COLO668 (cell line): ENCODE results near the gene CLMN.
"Not testable (repeated sequence)": the region's sequence is repeated elsewhere in the genome, so short reads cannot be mapped to it uniquely, and the experiment has no call there.

Experiments
- DNase-seq: peaks from one replicate; lab custom pipeline; 2025; ENCODE audit not compliant: unreplicated experiment; lab: John Stamatoyannopoulos, UW

CLMN gene

DNA sequence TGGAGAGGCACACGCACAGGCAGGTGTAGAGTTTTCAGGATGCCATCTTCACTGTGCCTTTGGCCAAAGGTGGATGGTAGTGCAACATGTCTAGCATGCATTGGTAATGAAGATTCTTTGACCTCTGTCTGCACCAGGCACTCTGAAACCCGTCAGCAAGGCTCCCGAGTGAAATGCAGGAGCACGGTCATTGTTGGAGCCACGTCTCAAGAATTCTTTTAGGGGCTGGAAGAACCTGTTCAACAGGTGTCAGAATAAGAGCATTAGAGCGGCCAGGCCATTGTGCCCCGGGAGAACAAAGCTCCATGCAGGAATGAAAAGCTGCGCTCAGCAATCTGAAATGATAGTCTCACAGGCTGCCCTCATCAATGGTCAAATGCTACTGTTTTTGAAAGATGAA, 122.2 kb downstream of the CLMN start:
- no peak for DNase-seq

- no peak for DNase-seq
Observed at GRCh38 chr14:95196826-95197545, 122.7 kb downstream of the CLMN start.

GRCh38 chr14:95196268-95196667, 123.4 kb downstream of the CLMN start:
- DNase-seq: no peak

DNA sequence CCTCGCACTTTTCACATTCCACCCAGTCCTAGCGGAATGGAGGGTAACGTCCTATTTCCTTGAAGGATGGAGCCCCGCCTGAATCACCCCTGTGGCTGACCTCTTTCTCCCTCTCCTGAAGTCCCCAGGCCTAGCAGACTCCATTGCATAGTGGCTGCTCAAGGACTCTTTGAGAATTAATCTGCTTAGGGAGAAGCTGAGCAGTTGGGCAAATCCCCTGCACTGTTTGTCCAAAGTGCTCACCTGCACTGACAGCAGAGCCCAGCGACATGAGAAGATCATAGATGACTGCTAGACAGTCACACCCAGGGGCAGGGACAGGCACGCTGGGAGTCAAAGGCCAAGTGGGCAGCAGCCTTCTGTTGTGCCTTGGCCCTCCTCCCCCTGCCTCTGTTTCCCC, 124.7 kb downstream of the CLMN start:
- no peak for DNase-seq

- no peak for DNase-seq
Observed at GRCh38 chr14:95193081-95193480, 126.6 kb downstream of the CLMN start.

GRCh38 chr14:95192311-95192710, 127.4 kb downstream of the CLMN start:
- no peak for DNase-seq

DNA sequence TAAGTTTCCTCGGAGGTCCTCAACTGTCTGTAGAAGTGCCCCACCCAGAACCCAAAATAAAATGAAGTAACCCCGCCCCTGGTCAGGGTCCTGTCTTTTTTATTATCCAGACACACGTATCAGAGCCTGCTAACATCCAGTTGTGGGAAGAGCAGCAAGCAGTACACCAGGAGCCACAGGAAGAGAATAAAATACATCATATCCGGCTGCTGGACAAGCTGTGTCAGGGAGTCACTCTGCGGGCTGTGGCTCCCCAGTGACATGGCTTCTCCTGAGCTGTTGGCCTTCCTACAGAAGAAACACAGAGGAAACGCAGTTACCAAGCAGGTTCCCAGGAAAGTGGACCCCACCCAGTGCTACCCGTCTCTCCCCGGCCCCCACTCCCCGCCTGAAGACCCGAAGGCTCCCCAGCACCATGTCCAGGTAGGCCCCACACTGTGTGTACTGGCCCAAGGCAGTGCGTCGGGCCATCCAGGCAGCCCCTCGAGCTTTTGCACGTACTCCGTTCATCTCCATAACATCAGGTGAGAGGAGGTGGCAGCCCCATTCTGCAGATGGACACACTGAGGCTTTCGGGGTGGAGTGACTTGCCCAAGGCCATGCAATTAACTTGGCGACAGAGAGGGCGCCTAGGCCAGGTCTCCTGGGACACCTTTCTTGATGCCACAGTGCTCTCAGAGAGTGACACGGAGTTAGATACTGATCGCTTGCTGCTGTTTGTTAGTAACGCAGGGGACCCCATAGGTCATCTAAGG, 128.1 kb downstream of the CLMN start:
- no peak for DNase-seq

DNA sequence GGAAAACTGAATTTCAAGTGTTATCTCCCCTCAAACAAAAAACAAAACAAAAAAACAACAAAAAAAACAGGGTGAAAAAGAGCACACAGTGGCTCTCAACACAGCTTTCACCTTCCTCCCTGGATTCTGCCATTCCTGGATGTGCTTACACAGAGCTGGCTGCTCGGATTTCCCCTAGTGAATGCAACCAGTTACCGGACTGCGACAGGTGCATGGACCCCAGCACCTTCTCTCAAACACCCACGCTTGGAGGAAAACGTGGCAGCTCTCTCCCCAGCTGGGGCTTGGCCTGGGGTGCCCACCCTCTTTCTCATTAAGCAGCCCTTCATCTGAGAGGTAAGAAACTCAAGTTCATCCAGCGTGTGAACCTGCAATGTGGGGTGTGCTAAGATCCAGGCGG, 128.9 kb downstream of the CLMN start:
- no peak for DNase-seq

DNA sequence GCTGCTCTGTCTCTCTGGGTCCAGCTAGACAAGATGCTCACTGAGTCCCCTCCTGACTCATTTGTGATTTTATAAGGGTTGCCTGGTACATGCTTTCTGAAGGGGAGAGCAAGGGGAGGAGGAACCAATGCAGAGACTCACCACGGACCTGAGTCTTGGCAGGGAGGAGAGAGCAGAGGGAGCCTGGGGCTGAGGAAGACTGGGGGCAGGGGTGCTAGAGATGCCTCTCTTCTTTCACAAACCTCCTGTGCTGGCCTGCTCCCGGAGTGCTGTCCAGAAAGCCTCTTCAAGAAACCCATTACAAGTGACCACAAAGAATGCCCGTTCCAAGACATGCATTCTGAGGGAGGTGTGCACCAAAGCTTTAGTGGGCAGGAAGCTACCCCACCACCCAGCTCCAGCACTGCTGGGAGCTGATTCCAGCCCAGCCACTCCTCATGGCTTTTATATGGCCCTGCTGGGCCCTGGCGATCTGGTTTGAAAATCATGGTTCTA, 129.3 kb downstream of the CLMN start:
- DNase-seq: no peak

DNA sequence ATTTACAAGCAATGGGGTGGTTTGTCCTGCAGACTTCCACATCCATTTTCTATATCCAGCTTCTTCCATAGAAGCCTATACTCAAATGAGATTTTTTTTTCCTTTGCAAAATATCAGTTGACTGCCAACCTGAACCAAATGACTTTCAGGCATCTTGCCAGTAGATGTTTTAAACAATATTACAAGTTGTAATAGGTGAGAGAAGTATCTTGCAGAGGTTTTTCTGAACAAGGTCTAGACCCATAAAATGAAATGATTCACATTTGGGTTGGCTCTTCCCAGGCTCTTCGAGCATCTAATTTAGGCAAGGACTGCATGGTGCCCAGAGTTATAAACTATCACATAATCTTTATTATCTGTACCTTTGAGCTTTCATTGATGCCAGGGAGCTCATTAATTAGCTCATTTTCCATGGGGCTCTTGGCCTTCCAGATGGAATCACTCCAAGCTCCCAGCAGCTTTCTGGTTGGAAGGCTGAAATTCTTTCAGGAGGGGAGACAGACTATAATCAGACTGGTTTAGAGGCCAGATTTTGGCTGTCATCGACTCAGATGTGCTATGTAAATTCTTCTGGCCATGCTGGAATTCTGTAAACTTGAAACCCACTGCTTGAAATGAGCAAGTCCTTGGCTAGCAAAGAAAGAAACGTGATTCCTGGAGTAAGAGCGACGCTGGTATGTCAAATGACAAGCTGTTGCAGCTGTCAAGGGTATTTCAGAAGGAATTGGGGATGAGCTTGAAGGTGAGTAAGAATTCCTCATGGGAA, 130.2 kb downstream of the CLMN start:
- no peak for DNase-seq

GRCh38 chr14:95188380-95188779, 131.3 kb downstream of the CLMN start:
- DNase-seq: no peak

DNA sequence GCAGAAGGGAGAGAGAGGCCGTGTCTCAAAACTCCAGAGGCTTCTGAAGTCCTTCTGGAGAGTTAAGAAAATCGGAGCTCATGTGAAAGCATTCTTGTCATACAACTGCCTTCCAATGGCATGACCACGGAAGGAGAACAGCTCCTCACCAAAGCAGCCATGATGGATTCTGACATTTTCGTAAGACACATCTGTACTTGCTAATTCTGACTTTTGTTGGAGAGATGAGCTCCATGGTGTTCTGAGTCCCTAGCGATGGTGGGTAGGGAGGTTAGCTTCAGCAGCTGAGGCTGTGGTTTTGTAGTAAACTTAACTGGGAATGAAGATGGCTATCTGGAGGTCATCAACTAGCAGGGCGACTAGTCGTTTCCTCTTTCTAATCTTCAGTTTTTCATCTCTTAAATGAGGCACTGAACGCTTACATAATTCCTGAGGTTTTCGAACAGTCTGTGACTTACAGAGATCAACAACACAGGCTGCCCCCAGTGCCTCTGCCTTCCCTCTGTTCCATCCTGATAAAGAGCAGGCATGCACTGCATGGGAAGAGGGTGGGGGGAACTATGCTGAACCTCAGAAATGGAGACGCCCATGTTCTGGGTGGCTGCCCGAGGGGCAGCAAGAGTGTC, 133.8 kb downstream of the CLMN start:
- no peak for DNase-seq

DNA sequence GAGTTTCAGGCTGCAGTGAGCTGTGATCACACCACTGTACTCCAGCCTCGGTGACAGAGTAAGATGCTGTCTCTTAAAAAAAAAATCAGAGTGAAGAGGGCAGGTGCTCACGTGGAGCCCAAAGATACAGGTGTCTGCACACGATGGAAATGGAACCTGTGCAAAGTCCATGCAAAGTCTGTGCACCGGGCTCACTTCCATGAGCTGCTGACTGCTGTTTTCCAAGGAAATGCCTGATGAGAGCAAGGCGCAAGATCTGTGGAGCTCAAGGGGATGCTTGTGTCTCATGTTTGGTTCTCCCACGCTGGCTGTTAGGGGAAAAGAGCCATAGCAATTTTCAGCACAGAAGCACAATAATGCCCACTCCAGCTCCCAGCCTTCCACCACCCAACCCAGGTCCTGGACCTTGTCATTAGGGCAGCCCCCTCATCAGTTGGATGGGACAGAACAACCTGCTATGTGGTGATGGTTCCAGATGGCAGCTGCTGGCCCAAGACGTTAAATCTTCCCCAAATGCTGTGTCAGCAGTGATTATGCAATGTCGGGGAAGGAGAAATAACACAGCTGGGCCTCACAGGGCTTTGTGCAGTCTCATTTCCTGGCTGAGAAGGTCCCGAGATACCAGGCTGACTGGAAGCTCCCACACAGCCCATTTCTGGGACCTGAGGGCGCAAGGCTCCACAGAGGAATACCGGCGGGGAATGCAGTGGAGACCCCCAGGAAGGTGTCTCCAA, 134.5 kb downstream of the CLMN start:
- DNase-seq: no peak

DNA sequence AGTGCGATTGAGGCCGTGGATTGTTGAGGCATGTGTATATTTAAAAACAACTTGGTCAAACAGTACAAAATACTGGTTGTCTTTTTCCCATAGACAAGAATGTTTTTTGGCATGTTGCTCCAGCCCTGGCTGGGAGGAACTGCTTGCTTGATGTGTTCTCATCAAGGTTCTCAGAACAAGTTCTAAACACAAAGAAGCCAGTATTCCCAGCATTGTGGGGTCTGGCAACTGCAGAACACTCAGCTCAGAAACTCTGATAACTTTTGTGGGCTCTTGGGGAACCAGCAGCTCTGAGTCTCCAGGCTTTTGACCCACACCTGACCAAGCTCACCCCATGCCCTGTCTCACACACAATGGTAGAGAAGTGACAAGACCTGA, 135.3 kb downstream of the CLMN start:
- no peak for DNase-seq

DNA sequence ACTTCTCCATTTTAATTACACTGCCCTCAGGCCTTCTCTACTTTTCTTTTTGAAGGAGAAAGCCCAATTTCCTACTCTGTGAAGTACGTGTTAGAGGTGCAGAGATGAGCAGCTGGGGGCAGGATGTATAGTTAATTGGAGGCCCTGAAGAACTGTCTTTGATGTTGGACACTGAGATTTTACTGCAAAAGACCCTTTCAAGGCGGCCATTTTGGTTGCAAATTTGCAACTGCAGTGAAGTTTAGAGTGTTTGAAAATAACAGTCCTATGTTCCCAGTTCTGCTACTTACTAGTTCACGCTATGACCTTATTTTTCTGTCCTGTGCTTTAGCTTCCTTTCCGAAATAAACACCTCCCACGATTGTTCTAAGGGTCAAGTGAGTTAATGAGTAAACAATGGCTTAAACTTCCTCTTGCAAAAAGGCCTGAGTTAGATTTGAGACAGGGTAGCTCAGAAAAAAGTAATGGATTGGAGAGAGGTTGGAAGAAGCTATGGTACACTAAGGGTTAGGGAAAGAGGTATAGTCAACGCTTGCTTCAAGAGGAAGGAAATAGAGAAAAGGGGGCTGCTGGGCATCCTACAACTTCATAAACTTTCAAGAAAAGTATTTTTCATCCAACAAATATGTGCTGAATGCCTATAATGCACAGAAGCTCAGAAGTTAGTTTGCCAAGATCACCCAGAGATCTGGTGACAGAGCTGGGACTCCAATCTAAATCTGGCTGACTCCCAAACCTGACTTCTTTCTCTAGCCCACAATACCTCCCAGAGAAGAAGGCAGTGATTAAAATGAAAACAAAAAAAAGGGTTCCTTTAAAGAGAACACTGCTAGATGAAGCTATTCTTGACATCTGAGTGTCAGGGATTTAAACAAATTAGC, 135.9 kb downstream of the CLMN start:
- no peak for DNase-seq

GRCh38 chr14:95183082-95183481, 136.6 kb downstream of the CLMN start:
- no peak for DNase-seq

DNA sequence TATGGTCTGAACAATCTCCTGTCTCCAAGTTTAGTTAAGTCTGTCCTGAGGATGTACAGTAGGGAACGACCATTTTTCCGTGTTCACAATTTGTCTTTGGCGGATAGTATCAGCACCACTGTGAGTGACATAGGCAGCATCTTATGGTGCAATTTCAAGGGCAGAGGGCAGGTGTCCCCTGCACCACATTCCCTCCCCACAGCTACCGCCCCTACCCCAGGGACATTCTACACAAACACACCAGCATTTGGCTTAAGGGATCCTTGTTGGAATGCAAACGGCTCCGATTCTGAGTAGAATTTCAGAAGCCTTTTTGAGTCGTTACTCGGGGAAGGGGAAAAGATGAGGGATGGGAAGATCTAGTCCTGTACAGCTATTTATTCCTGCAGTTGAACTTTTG, 137.3 kb downstream of the CLMN start:
- no peak for DNase-seq

- DNase-seq: no peak
Observed at GRCh38 chr14:95180966-95181741, 138.6 kb downstream of the CLMN start.

DNA sequence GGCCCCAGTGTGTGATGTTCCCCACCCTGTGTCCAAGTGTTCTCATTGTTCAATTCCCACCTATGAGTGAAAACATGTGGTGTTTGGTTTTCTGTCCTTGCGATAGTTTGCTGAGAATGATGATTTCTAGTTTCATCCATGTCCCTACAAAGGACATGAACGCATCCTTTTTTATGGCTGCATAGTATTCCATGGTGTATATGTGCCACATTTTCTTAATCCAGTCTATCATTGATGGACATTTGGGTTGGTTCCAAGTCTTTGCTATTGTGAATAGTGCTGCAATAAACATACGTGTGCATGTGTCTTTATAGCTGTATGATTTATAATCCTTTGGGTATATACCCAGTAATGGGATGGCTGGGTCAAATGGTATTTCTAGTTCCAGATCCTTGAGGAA, 144.0 kb downstream of the CLMN start:
- not testable (repeated sequence) for DNase-seq
